GM12878 (cell line): ENCODE results near the gene RSPH1. TPM values are rescaled to one million over a fixed set of nuclear protein-coding genes. Genes with fewer than 3 reads are reported as not detected.

ENCODE experiments used
- CBFB ChIP-seq: IDR thresholded peaks from 2 replicates; pipeline ENCODE4 v1.6.1; 2016; ENCODE audit warnings: antibody characterized with exemption, low read depth
- CHD2 ChIP-seq: IDR thresholded peaks from 2 replicates; pipeline ENCODE4 v1.6.1; 2011; ENCODE audit warnings: low read depth, low read length, improper control_type of control experiment, borderline replicate concordance
- DPF2 ChIP-seq: fragments of 450-650 bp; IDR thresholded peaks from 2 replicates; pipeline ENCODE4 v1.6.1; 2017; ENCODE audit warnings: mild to moderate bottlenecking
- EED ChIP-seq: sonication (generic); IDR thresholded peaks from 2 replicates; pipeline ENCODE4 v1.6.1; 2016; ENCODE audit warnings: antibody characterized with exemption, low read depth
- ELK1 ChIP-seq: IDR thresholded peaks from 2 replicates; pipeline ENCODE4 v1.6.1; 2012; ENCODE audit warnings: low read depth, low read length, improper control_type of control experiment
- GATAD2B ChIP-seq: fragments of 450-650 bp; conservative IDR thresholded peaks from 2 replicates; pipeline ENCODE4 v1.6.1; 2017; ENCODE audit warnings: low read depth, mild to moderate bottlenecking, moderate library complexity
- HDAC6 ChIP-seq: fragments of 200-600 bp; sonication (generic); IDR thresholded peaks from one replicate; pipeline ENCODE4 v1.8.0; 2017; ENCODE audit warnings: antibody characterized with exemption; ENCODE audit not compliant: unreplicated experiment
- IKZF1 ChIP-seq: fragments of 450-650 bp; conservative IDR thresholded peaks from 2 replicates; pipeline ENCODE4 v1.6.1; 2017; ENCODE audit warnings: antibody characterized with exemption, mild to moderate bottlenecking
- IKZF2 ChIP-seq, 2 experiments: fragments of 450-650 bp; IDR thresholded peaks; 2 replicates each; pipeline ENCODE4 v1.6.1; 2017; ENCODE audit warnings: mild to moderate bottlenecking in 2 of 2, moderate library complexity in 2 of 2
- KLF5 ChIP-seq: fragments of 450-650 bp; IDR thresholded peaks from 2 replicates; pipeline ENCODE4 v1.6.1; 2014; ENCODE audit warnings: mild to moderate bottlenecking; ENCODE audit not compliant: partially characterized antibody
- MEF2B ChIP-seq: fragments of 450-650 bp; IDR thresholded peaks from 2 replicates; pipeline ENCODE4 v1.6.1; 2018; ENCODE audit warnings: mild to moderate bottlenecking, moderate library complexity; ENCODE audit not compliant: partially characterized antibody, poor library complexity, severe bottlenecking
- NR2C1 ChIP-seq: fragments of 450-650 bp; IDR thresholded peaks from 2 replicates; pipeline ENCODE4 v1.6.1; 2017; ENCODE audit warnings: antibody characterized with exemption, mild to moderate bottlenecking, moderate library complexity
- NR2F1 ChIP-seq: fragments of 450-650 bp; conservative IDR thresholded peaks from 2 replicates; pipeline ENCODE4 v1.6.1; 2017; ENCODE audit warnings: mild to moderate bottlenecking
- PKNOX1 ChIP-seq: fragments of 450-650 bp; IDR thresholded peaks from 2 replicates; pipeline ENCODE4 v1.6.1; 2016; ENCODE audit warnings: mild to moderate bottlenecking
- POLR2AphosphoS5 ChIP-seq: IDR thresholded peaks from 2 replicates; pipeline ENCODE4 v1.6.1; 2011; ENCODE audit warnings: mild to moderate bottlenecking, low read length, inconsistent platforms
- RB1 ChIP-seq: fragments of 450-650 bp; formaldehyde crosslinking; IDR thresholded peaks from 2 replicates; pipeline ENCODE4 v1.6.1; 2017; ENCODE audit warnings: mild to moderate bottlenecking, borderline replicate concordance
- RELA ChIP-seq: fragments of 450-650 bp; IDR thresholded peaks from 2 replicates; pipeline ENCODE4 v1.8.0; 2014; ENCODE audit warnings: borderline replicate concordance; ENCODE audit not compliant: partially characterized antibody
- RELB ChIP-seq: fragments of 450-650 bp; IDR thresholded peaks from 2 replicates; pipeline ENCODE4 v1.6.1; 2017; ENCODE audit warnings: low read depth, mild to moderate bottlenecking, moderate library complexity
- SIN3A ChIP-seq: IDR thresholded peaks from 2 replicates; pipeline ENCODE4 v1.6.1; 2012; ENCODE audit warnings: low read depth, low read length, improper control_type of control experiment
- SMARCA5 ChIP-seq: fragments of 450-650 bp; IDR thresholded peaks from 2 replicates; pipeline ENCODE4 v1.6.1; 2017; ENCODE audit warnings: mild to moderate bottlenecking
- SUZ12 ChIP-seq: fragments of 200-600 bp; sonication (generic); IDR thresholded peaks from one replicate; pipeline ENCODE4 v1.6.1; 2018; ENCODE audit warnings: antibody characterized with exemption, mild to moderate bottlenecking; ENCODE audit not compliant: unreplicated experiment
- ZNF687 ChIP-seq: fragments of 450-650 bp; IDR thresholded peaks from 2 replicates; pipeline ENCODE4 v1.6.1; 2017; ENCODE audit warnings: mild to moderate bottlenecking, moderate library complexity
- polyA plus RNA-seq, 11 experiments: library from polyadenylated mRNA; depleted of rRNA in 4 of 11; unstranded in 6 of 11; stranded (reverse) in 5 of 11; fragments of >200 nt; fragmentation: Nextera tagmentation in 4 of 11; fragmentation: Illumina TruSeq in 1 of 11; extraction: Ambion mirVana in 4 of 11; extraction: Trizol in 1 of 11; gene quantifications; 1 replicate in 1 of 11; 2 replicates in 10 of 11; pipeline versions ENCODE4 v1.2.1 to v1.2.3, GENCODE V29; 2011 to 2016; ENCODE audit warnings: inconsistent platforms in 2 of 11, missing spikeins in 2 of 11, low read depth in 1 of 11
- total RNA-seq, 4 experiments: library from RNA; depleted of rRNA in 3 of 4; stranded (reverse); fragments of >200 nt in 3 of 4; fragmentation: Illumina TruSeq in 1 of 4; extraction: Trizol in 1 of 4; gene quantifications; 2 replicates each; pipeline versions ENCODE4 v1.2.1 to v1.2.3, GENCODE V29; 2013 to 2021

Gene RSPH1
- total and polyA plus RNA-seq, 10 of the 15 experiments (the other 5 are each of a cell fraction or from before 2014, with no cell fraction given) = 0.11 to 1.4 (median 0.38) TPM

- TF ChIP-seq CBFB (peak; percentile 46; the same call in 1 of the 2 replicates), MEF2B (peak; percentile 20), POLR2AphosphoS5 (peak; percentile 91), IKZF1 (peak; percentile 57), PKNOX1 (peak; percentile 36; the same call in 1 of the 2 replicates), IKZF2 (IDR thresholded peaks at IDR 0.05) (peak in 1 of 2 experiments; percentile 17; a peak in 2 of 4 replicates), HDAC6 (peak; percentile 45), NR2C1 (no peak), DPF2 (peak; percentile 83; the same call in 1 of the 2 replicates), CHD2 (no peak), GATAD2B (peak; percentile 71), SUZ12 (no peak), SMARCA5 (0 out of 2 replicates have a peak, but pooled peaks have one; percentile 32), RELA (peak; percentile 39), SIN3A (0 out of 2 replicates have a peak, but pooled peaks have one; percentile 29), ZNF687 (peak; percentile 56), NR2F1 (peak; percentile 30; the same call in 1 of the 2 replicates), ELK1 (no peak), KLF5 (peak; percentile 40), RELB (0 out of 2 replicates have a peak, but pooled peaks have one; percentile 50), EED (peak; percentile 47; the same call in 1 of the 2 replicates), RB1 (0 out of 2 replicates have a peak, but pooled peaks have one; percentile 31)
These were observed 18.2 kb upstream of the RSPH1 start (continued) for GRCh38 chr21:42513985-42514882.
